ENCODE data around the gene SIRT3.

- TF ChIP-seq CTCF (IDR thresholded peaks at IDR 0.05; ENCODE audit: low read depth, low read length) (no peak), MAX (IDR thresholded peaks at IDR 0.05; ENCODE audit: low read depth, low read length) (no peak), POLR2A (IDR thresholded peaks at IDR 0.05; ENCODE audit: extremely low read depth, insufficient read length) (no peak), MYC (IDR thresholded peaks at IDR 0.05; ENCODE audit: low read depth, low read length) (no peak)
Observed at GRCh38 chr11:278001-278951, 42.1 kb upstream of the SIRT3 start, which contains the start of gene NLRP6.

All from NB4 (cell line).